DOHH2 (cell line): ENCODE data around the gene RPTOR.

Source experiments
- H3F3A ChIP-seq: fragments of 200-600 bp; sonication (generic), shearing (Covaris generic); 2 replicates; pipeline ENCODE4 v1.6.0; 2016; ENCODE audit warnings: antibody characterized with exemption, mild to moderate bottlenecking; ENCODE audit not compliant: control insufficient read depth, insufficient read depth
- H3K27ac ChIP-seq: fragments of 200-600 bp; sonication (generic); 2 replicates; pipeline ENCODE4 v1.5.1; 2014; ENCODE audit warnings: low read depth, mild to moderate bottlenecking, low read length, moderate library complexity
- H3K27me3 ChIP-seq: fragments of 200-600 bp; sonication (generic); 2 replicates; pipeline ENCODE4 v1.6.1; 2014; ENCODE audit warnings: mild to moderate bottlenecking, low read length, mixed read lengths; ENCODE audit not compliant: control insufficient read depth
- H3K36me3 ChIP-seq: fragments of 200-600 bp; sonication (generic); 2 replicates; pipeline ENCODE4 v1.6.1; 2014; ENCODE audit warnings: mild to moderate bottlenecking, low read length, moderate library complexity, mixed read lengths; ENCODE audit not compliant: control insufficient read depth
- H3K4me1 ChIP-seq: fragments of 200-600 bp; sonication (generic); 2 replicates; pipeline ENCODE4 v1.6.1; 2014; ENCODE audit warnings: mild to moderate bottlenecking, low read length, mixed read lengths; ENCODE audit not compliant: control insufficient read depth
- H3K4me2 ChIP-seq: fragments of 200-600 bp; sonication (generic); 2 replicates; pipeline ENCODE4 v1.6.0; 2014; ENCODE audit warnings: mild to moderate bottlenecking, low read length, moderate library complexity
- H3K4me3 ChIP-seq: fragments of 200-600 bp; sonication (generic); 2 replicates; pipeline ENCODE4 v1.5.1; 2014; ENCODE audit warnings: mild to moderate bottlenecking, low read length, mixed read lengths
- H3K79me2 ChIP-seq: fragments of 200-600 bp; sonication (generic); 2 replicates; pipeline ENCODE4 v1.6.1; 2014; ENCODE audit warnings: mild to moderate bottlenecking, low read length, mixed read lengths; ENCODE audit not compliant: control insufficient read depth
- H3K9me2 ChIP-seq: fragments of 200-600 bp; sonication (generic); replicated peaks from 2 replicates; pipeline ENCODE4 v1.6.1; 2014; ENCODE audit warnings: mild to moderate bottlenecking, low read length, mixed read lengths; ENCODE audit not compliant: control insufficient read depth
- H3K9me3 ChIP-seq: fragments of 200-600 bp; sonication (generic); 2 replicates; pipeline ENCODE4 v1.6.1; 2014; ENCODE audit warnings: antibody characterized with exemption, low read length, mixed read lengths; ENCODE audit not compliant: control insufficient read depth, insufficient read depth
- H4K20me1 ChIP-seq: fragments of 200-600 bp; sonication (generic); 2 replicates; pipeline ENCODE4 v1.6.0; 2014; ENCODE audit warnings: low read depth, mild to moderate bottlenecking, antibody characterized with exemption, low read length, moderate library complexity; ENCODE audit not compliant: control insufficient read depth, insufficient read depth
- CTCF ChIP-seq: fragments of 200-600 bp; sonication (generic); IDR thresholded peaks from one replicate; pipeline ENCODE4 v1.5.1; 2014; ENCODE audit warnings: antibody characterized with exemption, mild to moderate bottlenecking, low read depth, low read length; ENCODE audit not compliant: poor library complexity, severe bottlenecking
- EZH2phosphoT487 ChIP-seq: fragments of 200-600 bp; sonication (generic); IDR thresholded peaks from 2 replicates; pipeline ENCODE4 v1.6.1; 2017; ENCODE audit warnings: borderline replicate concordance, mild to moderate bottlenecking, antibody characterized with exemption, low read length, moderate library complexity, mixed read lengths

The RPTOR gene

GRCh38 chr17:80869481-80870145 lies 325.0 kb downstream of the RPTOR start:
- Histone ChIP-seq H3K36me3 (peaks cover 11% of the 10 kb centered on the region), H3K27ac (no peak overlapping the region), H3K79me2 (no peaks in the 10 kb centered on the region), H3K4me2 (no peak overlapping the region), H3K9me3 (no peaks in the 10 kb centered on the region), H3K4me3 (no peak overlapping the region), H3K27me3 (no peaks in the 10 kb centered on the region), H3K4me1 (peaks cover 16% of the 10 kb centered on the region), H4K20me1 (no peaks in the 10 kb centered on the region), H3F3A (no peaks in the 10 kb centered on the region), H3K9me2 (no peaks in the 10 kb centered on the region)
- TF ChIP-seq CTCF (no peak), EZH2phosphoT487 (no peak)

DNA sequence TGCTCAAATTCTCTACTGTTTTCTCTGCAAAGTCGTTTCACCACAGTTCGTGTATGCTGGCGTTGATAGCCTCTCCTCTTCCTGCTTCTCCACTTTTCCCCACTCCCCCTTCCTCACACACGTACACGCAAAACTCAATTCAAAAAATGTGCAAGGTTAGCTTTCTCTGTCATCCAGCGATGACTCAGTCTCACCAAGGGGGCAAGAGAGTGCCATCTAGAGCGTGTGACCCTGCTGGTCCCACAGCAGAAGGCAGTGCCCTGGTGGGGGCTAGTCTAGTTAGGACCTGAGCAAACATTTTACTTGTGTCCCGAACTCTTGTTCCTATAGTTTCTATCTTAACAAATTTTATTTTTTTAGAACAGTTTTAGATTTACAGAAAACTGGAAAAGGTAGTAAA lies 325.8 kb downstream of the RPTOR start:
- H3K79me2 ChIP-seq = no peaks in the 10 kb centered on the region
- no peak overlapping the region for H3K4me2 ChIP-seq

DNA sequence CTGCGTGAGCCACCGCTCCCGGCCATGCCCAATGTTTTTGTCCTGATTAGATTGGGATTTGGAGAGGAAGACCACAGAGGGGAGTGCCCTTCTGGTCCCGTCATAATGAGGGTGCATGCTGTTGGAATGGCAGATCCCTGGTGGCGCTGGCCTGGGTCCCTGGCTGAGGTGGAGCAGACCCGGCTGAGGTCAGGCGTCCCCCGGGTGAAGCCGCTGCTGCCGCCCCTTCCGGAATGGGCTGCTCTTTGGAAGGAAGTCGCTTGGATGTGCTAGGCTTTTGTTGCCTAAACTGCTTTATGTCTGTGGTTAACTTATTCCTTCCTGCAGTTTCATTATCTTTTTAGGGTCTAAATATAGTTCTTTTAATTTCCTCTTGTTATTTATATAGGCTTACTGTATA lies 326.7 kb downstream of the RPTOR start:
- H4K20me1 ChIP-seq = no peaks in the 10 kb centered on the region
- no peak overlapping the region for H3K4me3 ChIP-seq
- peak overlapping the region; percentile 32 for H3K4me2 ChIP-seq
- H3K36me3 ChIP-seq = peaks cover 10% of the 10 kb centered on the region
- TF ChIP-seq EZH2phosphoT487 = no peak
- no peak overlapping the region for H3K27ac ChIP-seq
- no peaks in the 10 kb centered on the region for H3K9me2 ChIP-seq
- peaks cover 14% of the 10 kb centered on the region for H3K4me1 ChIP-seq
- no peaks in the 10 kb centered on the region for H3K79me2 ChIP-seq
- no peaks in the 10 kb centered on the region for H3F3A ChIP-seq
- H3K9me3 ChIP-seq = no peaks in the 10 kb centered on the region
- no peaks in the 10 kb centered on the region for H3K27me3 ChIP-seq

More for the DNA sequence above, 325.8 kb downstream of the RPTOR start:
- Histone ChIP-seq H3K27me3 (no peaks in the 10 kb centered on the region), H3K4me1 (peaks cover 16% of the 10 kb centered on the region), H3K4me3 (no peak overlapping the region), H3K27ac (no peak overlapping the region), H3F3A (no peaks in the 10 kb centered on the region), H3K9me3 (no peaks in the 10 kb centered on the region), H3K36me3 (peaks cover 11% of the 10 kb centered on the region), H3K9me2 (no peaks in the 10 kb centered on the region), H4K20me1 (no peaks in the 10 kb centered on the region)
- no peak for TF ChIP-seq CTCF
- no peak for TF ChIP-seq EZH2phosphoT487

DNA sequence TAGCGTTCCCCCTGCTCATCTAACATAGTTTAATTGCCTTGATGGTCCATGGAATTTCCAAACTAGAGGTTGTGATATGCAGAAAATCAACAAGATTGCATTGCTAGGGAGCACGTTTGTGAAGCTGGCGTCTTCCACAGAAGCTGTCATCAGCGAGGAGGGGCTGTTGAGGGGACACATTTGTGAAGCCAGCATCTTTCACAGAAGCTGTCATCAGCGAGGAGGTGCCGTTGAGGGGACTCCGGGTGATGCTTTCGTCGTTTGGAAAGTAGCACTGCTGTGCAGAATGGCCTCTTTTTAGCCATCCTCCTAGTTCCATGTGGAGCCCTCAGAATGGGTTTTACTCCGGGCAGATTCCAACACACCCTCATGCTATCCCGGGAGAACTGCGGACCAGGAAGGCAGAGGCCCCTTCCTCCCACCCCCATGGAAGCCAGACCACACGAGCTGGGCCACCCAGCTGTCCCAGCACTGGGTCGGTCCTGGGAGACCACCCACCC lies 327.4 kb downstream of the RPTOR start:
- Histone ChIP-seq H3K36me3 (peaks cover 4% of the 10 kb centered on the region; the same call in 1 of the 2 replicates), H3F3A (no peaks in the 10 kb centered on the region), H3K4me1 (peaks cover 19% of the 10 kb centered on the region), H3K4me3 (no peak overlapping the region), H3K9me2 (no peaks in the 10 kb centered on the region), H3K4me2 (peak overlapping the region; percentile 32; the same call in 1 of the 2 replicates), H4K20me1 (no peaks in the 10 kb centered on the region), H3K79me2 (no peaks in the 10 kb centered on the region), H3K27ac (no peak overlapping the region), H3K27me3 (no peaks in the 10 kb centered on the region), H3K9me3 (no peaks in the 10 kb centered on the region)
- TF ChIP-seq CTCF (no peak), EZH2phosphoT487 (no peak)
